GM12864 (cell line): ENCODE results near the gene PAPPA2.

Experiments used
- DNase-seq: peaks from one replicate; pipeline ENCODE4 v3.0.0-alpha.2; 2011; ENCODE audit warnings: low read depth
- H3K4me3 ChIP-seq: 2 replicates; pipeline ENCODE4 v1.5.1; 2011; ENCODE audit warnings: mild to moderate bottlenecking, low read depth, low read length, control low read depth
- CTCF ChIP-seq: IDR thresholded peaks from 2 replicates; pipeline ENCODE4 v1.5.1; 2011; ENCODE audit warnings: low read depth, mild to moderate bottlenecking, moderate library complexity, low read length, control low read depth, inconsistent platforms; ENCODE audit errors: missing control alignments

Gene PAPPA2

GRCh38 chr1:176850871-176851270 lies 387.9 kb downstream of the PAPPA2 start:
- TF ChIP-seq CTCF: no peak
- no peak for DNase-seq
- no peak overlapping the region for H3K4me3 ChIP-seq

- no peak for DNase-seq
- TF ChIP-seq CTCF: no peak
- no peak overlapping the region for H3K4me3 ChIP-seq
Measured at GRCh38 chr1:176852124-176852523, 389.1 kb downstream of the PAPPA2 start.

DNA sequence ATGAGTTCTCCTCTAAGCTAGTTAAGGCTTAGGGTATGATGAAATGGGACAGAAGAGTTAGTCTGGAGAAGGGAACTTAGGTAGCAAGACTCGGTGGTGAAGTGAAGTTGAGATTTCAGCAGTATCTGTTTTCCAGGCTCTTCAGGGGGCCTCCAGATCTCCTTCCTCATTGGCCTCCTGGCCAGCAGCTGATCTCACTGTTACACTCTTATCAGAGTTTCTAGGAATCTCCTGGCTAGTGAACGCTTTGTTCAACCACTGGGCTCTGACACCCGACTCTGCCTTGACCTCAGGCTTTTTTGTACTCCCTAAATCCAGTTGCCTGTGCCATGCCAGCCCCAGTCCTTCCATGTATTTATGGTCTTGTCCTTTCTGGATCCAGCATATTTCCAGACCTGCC lies 390.5 kb downstream of the PAPPA2 start:
- no peak for TF ChIP-seq CTCF
- H3K4me3 ChIP-seq: no peak overlapping the region

DNA sequence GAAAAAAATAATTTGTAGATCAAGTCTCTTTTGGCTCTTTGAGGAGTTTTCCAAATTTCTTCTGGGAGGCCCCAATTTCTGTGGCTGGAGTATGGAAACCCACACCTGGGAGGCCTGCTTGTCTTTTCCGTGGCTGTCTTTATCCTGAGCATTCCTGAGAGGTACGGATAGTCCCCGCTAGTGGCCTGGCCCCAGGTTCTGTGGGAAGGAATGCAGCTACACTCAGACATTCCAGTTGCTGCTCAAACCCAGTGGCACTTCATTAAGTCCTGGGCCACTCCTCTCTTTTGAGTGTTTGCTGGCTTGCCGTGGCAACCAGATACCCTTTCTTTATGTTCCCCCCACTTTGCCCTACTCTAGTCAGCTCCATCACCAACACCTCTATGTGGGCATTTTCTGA lies 391.1 kb downstream of the PAPPA2 start:
- no peak for DNase-seq
- TF ChIP-seq CTCF: no peak
- H3K4me3 ChIP-seq: no peak overlapping the region

More for the DNA sequence above, 390.5 kb downstream of the PAPPA2 start:
- no peak for DNase-seq

- no peak for DNase-seq
- TF ChIP-seq CTCF: no peak
- H3K4me3 ChIP-seq: no peak overlapping the region
Measured at GRCh38 chr1:176854758-176855745, 392.1 kb downstream of the PAPPA2 start.

DNA sequence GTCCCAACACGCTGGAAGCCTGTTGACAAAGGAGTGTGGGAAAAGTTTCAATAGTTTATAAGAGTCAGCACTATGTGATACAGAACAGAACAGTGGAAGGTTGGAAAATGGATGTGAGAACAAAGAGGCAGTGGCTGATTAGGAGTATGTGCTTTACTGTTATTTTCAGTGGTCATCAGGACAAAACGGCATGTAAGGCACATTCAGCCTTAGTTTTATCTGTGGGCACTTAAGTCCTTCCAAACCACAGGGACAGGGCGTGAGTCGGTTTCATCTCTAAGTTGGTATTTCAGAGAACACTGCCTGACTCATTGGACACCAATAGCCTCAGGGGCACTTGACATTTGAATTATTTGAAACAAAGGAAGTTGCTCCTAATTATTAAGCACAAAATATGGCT lies 394.7 kb downstream of the PAPPA2 start:
- no peak overlapping the region for H3K4me3 ChIP-seq
- TF ChIP-seq CTCF: no peak
- no peak for DNase-seq

GRCh38 chr1:176858433-176858916 lies 395.5 kb downstream of the PAPPA2 start:
- no peak overlapping the region for H3K4me3 ChIP-seq
- no peak for DNase-seq
- no peak for TF ChIP-seq CTCF
